SU-DHL-6 (cell line): ENCODE data around the gene CREB5.
"Not testable (repeated sequence)": the region's sequence is repeated elsewhere in the genome, so short reads cannot be mapped to it uniquely, and the experiment has no call there.

Experiments
- H2AFZ ChIP-seq: fragments of 200-600 bp; sonication (generic); 2 replicates; pipeline ENCODE4 v1.6.1; 2014; ENCODE audit warnings: low read depth, mild to moderate bottlenecking, moderate library complexity, mixed read lengths, antibody characterized with exemption, low read length; ENCODE audit not compliant: severe bottlenecking
- H3F3A ChIP-seq: fragments of 200-600 bp; shearing (Covaris generic); 2 replicates; pipeline ENCODE4 v1.6.0; 2016; ENCODE audit warnings: antibody characterized with exemption, mild to moderate bottlenecking; ENCODE audit not compliant: insufficient read depth
- H3K27ac ChIP-seq: fragments of 200-600 bp; sonication (generic); 2 replicates; pipeline ENCODE4 v1.5.1; 2016; ENCODE audit warnings: low read depth, mild to moderate bottlenecking, low read length, moderate library complexity, mixed read lengths
- H3K27me3 ChIP-seq: fragments of 200-600 bp; sonication (generic), shearing (Covaris generic); 2 replicates; pipeline ENCODE4 v1.6.0; 2014; ENCODE audit warnings: mild to moderate bottlenecking, low read length
- H3K36me3 ChIP-seq: fragments of 200-600 bp; sonication (generic); 2 replicates; pipeline ENCODE4 v1.6.1; 2014; ENCODE audit warnings: mild to moderate bottlenecking, low read length, mixed read lengths
- H3K4me2 ChIP-seq: fragments of 300-600, 200-600 bp; shearing (Covaris generic), sonication (generic); 2 replicates; pipeline ENCODE4 v1.6.0; 2014; ENCODE audit warnings: low read length, low read depth, mild to moderate bottlenecking; ENCODE audit not compliant: poor library complexity, severe bottlenecking
- H3K4me3 ChIP-seq: fragments of 200-600 bp; sonication (generic); 2 replicates; pipeline ENCODE4 v1.5.1; 2014; ENCODE audit warnings: antibody characterized with exemption, low read length, mild to moderate bottlenecking, mixed read lengths; ENCODE audit not compliant: insufficient read depth, poor library complexity, severe bottlenecking
- H3K79me2 ChIP-seq: fragments of 200-600 bp; sonication (generic); 2 replicates; pipeline ENCODE4 v1.6.1; 2014; ENCODE audit warnings: mild to moderate bottlenecking, low read length, moderate library complexity; ENCODE audit not compliant: insufficient read depth
- H3K9ac ChIP-seq: fragments of 200-600 bp; sonication (generic); 2 replicates; pipeline ENCODE4 v1.7.0; 2014; ENCODE audit warnings: mild to moderate bottlenecking, low read length
- H3K9me2 ChIP-seq: fragments of 200-600 bp; sonication (generic); replicated peaks from 2 replicates; pipeline ENCODE4 v1.6.1; 2014; ENCODE audit warnings: low read length; ENCODE audit not compliant: insufficient read depth
- H3K9me3 ChIP-seq: fragments of 200-600 bp; sonication (generic); 2 replicates; pipeline ENCODE4 v1.6.1; 2014; ENCODE audit warnings: low read length, mixed read lengths; ENCODE audit not compliant: insufficient read depth
- H4K20me1 ChIP-seq: fragments of 200-600 bp; sonication (generic); 2 replicates; pipeline ENCODE4 v1.6.1; 2014; ENCODE audit warnings: low read depth, mild to moderate bottlenecking, antibody characterized with exemption, low read length, moderate library complexity, mixed read lengths
- EZH2phosphoT487 ChIP-seq: fragments of 200-600 bp; sonication (generic), shearing (Covaris generic); conservative IDR thresholded peaks from 2 replicates; pipeline ENCODE4 v1.6.1; 2018; ENCODE audit warnings: mild to moderate bottlenecking, antibody characterized with exemption, low read length, moderate library complexity, mixed read lengths
- TF ChIP-seq, protein P1 (sequence below): fragments of 200-600 bp; sonication (generic); IDR thresholded peaks from one replicate; pipeline ENCODE4 v1.5.1; 2017; ENCODE audit warnings: antibody characterized with exemption, mild to moderate bottlenecking, low read length, moderate library complexity; ENCODE audit not compliant: insufficient read depth, poor library complexity, severe bottlenecking

The CREB5 gene

DNA sequence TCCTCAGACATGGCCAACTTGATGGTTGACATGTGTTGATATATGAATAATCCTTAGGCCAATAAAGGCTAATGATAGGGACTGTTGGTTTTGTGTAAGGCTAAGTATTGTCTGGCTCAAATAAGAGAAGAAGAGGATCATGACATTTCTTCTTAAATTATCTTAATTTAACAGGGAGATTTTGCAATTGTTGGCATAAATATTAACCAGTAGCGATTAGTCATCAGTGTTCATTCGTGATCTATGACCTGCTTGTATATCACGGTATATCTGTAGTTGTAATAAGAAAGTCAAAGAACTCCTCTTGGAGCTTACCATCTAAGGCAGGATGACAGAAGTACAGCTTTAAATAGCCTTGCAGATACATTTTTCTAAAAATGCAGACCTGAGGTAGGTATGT lies 196.4 kb downstream of the CREB5 start:
- H4K20me1 ChIP-seq: 0 out of 2 replicates have a peak, but pooled peaks cover 15% of the 10 kb centered on the region

DNA sequence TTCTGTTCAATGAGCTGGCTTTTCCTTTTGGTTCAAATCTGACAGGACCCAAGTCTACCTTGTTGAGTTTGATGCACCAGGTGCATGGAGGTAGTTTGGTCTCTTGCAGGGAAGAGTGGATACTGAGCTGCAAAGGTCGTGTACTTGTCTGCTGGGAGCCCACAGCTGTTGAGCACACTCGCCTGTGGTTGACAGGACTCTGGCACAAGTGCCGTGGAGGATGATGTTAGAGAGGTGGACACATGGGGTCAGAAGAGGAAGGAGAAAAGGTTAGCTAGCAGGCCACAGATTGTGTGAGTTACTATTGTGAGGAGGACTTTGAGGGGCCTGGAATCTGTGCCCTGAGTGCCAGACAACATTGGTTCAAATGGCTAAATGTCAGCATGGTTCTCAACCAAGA lies 197.3 kb downstream of the CREB5 start:
- H3K9me2 ChIP-seq: no peaks in the 10 kb centered on the region
- H3K36me3 ChIP-seq: no peaks in the 10 kb centered on the region
- no peak overlapping the region for H3K9ac ChIP-seq
- H3K9me3 ChIP-seq: no peaks in the 10 kb centered on the region
- H3K4me2 ChIP-seq: no peak overlapping the region
- H3K27me3 ChIP-seq: no peaks in the 10 kb centered on the region
- H4K20me1 ChIP-seq: 0 out of 2 replicates have a peak, but pooled peaks cover 15% of the 10 kb centered on the region
- no peak overlapping the region for H3K4me3 ChIP-seq
- H3F3A ChIP-seq: no peaks in the 10 kb centered on the region
- H3K27ac ChIP-seq: no peak overlapping the region
- no peak overlapping the region for H2AFZ ChIP-seq
- H3K79me2 ChIP-seq: peaks cover 33% of the 10 kb centered on the region; the same call in 1 of the 2 replicates
- TF ChIP-seq, protein P1, sequence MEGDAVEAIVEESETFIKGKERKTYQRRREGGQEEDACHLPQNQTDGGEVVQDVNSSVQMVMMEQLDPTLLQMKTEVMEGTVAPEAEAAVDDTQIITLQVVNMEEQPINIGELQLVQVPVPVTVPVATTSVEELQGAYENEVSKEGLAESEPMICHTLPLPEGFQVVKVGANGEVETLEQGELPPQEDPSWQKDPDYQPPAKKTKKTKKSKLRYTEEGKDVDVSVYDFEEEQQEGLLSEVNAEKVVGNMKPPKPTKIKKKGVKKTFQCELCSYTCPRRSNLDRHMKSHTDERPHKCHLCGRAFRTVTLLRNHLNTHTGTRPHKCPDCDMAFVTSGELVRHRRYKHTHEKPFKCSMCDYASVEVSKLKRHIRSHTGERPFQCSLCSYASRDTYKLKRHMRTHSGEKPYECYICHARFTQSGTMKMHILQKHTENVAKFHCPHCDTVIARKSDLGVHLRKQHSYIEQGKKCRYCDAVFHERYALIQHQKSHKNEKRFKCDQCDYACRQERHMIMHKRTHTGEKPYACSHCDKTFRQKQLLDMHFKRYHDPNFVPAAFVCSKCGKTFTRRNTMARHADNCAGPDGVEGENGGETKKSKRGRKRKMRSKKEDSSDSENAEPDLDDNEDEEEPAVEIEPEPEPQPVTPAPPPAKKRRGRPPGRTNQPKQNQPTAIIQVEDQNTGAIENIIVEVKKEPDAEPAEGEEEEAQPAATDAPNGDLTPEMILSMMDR: no peak
- no peak for TF ChIP-seq EZH2phosphoT487

More for the DNA sequence above, 196.4 kb downstream of the CREB5 start:
- Histone ChIP-seq H3K4me3 (no peak overlapping the region), H3K36me3 (0 out of 2 replicates have a peak, but pooled peaks cover 4% of the 10 kb centered on the region), H3F3A (no peaks in the 10 kb centered on the region; the same call in 1 of the 2 replicates), H3K9me2 (no peaks in the 10 kb centered on the region), H3K27ac (no peak overlapping the region), H3K9me3 (no peaks in the 10 kb centered on the region), H2AFZ (no peak overlapping the region), H3K79me2 (peaks cover 33% of the 10 kb centered on the region; the same call in 1 of the 2 replicates), H3K9ac (no peak overlapping the region), H3K27me3 (no peaks in the 10 kb centered on the region), H3K4me2 (no peak overlapping the region)
- TF ChIP-seq, protein P1: no peak
- TF ChIP-seq EZH2phosphoT487: no peak

DNA sequence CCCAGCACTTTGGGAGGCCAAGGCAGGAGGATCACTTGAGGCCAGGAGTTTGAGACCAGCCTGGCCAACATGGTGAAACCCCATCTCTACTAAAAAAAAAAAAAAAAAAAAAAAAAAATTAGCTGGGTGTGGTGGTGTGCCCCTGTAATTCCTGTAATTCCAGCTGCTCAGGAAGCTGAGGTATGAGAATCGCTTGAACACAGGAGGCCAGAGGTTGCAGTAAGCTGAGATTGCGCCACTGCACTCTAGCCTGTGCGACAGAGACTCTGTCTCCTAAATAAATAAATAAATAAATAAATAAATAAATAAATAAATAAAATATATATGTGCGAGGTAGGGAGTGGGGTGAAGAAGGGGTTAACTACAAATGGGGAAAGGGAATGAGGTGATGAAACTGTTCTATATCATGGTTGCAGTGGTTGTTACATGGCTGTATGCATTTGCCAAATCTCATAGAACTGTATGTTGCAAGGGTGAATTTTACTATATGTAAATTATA lies 199.1 kb downstream of the CREB5 start:
- not testable (repeated sequence) for H3K27ac ChIP-seq, H2AFZ ChIP-seq, H3F3A ChIP-seq, H3K36me3 ChIP-seq, H3K4me2 ChIP-seq, H3K4me3 ChIP-seq, H3K27me3 ChIP-seq, H3K9ac ChIP-seq, H3K9me2 ChIP-seq, H3K9me3 ChIP-seq
- 0 out of 2 replicates have a peak, but pooled peaks cover 18% of the 10 kb centered on the region for H4K20me1 ChIP-seq
- peaks cover 38% of the 10 kb centered on the region for H3K79me2 ChIP-seq

DNA sequence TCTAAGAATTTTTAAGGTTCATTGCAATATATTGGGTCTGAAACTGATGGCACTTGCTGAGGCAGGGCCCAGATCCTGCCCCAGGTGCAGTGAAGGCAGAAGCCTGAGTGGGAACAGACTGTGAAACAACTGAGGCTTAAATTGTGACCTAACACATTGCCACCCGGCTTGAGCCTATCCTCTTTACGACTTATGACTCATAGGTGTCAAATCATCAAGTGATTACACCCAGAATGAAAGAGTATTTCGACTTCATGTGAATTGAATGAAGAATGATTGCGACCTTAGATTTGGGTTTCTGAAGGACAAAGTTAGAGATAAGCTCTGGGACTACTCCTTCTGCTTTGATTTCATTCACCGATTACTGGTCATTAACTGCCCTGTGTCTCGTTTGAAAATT lies 200.9 kb downstream of the CREB5 start:
- Histone ChIP-seq H3K9me2 (no peaks in the 10 kb centered on the region), H3K27me3 (no peaks in the 10 kb centered on the region), H3K4me2 (no peak overlapping the region), H3K36me3 (no peaks in the 10 kb centered on the region), H3F3A (no peaks in the 10 kb centered on the region), H4K20me1 (0 out of 2 replicates have a peak, but pooled peaks cover 17% of the 10 kb centered on the region), H3K4me3 (no peak overlapping the region), H3K79me2 (peaks cover 31% of the 10 kb centered on the region), H3K27ac (no peak overlapping the region), H2AFZ (no peak overlapping the region), H3K9ac (no peak overlapping the region), H3K9me3 (no peaks in the 10 kb centered on the region)
- TF ChIP-seq, protein P1: no peak
- no peak for TF ChIP-seq EZH2phosphoT487
